GM21737 (cell line): ENCODE measurements around the gene MXRA8.
"Not testable (repeated sequence)": the region's sequence is repeated elsewhere in the genome, so short reads cannot be mapped to it uniquely, and the experiment has no call there.

Experiments
- ATAC-seq: cut with Tn5 transposase; IDR thresholded peaks from one replicate; pipeline ENCODE4 v1.9.1; 2021; ENCODE audit warnings: mild to moderate bottlenecking, moderate library complexity; ENCODE audit not compliant: unreplicated experiment

Gene MXRA8

GRCh38 chr1:1324084-1324523 is 34.3 kb downstream of the MXRA8 start:
- peak; percentile 7 for ATAC-seq

- no peak for ATAC-seq
Observed at GRCh38 chr1:1322952-1323351, 35.4 kb downstream of the MXRA8 start.

DNA sequence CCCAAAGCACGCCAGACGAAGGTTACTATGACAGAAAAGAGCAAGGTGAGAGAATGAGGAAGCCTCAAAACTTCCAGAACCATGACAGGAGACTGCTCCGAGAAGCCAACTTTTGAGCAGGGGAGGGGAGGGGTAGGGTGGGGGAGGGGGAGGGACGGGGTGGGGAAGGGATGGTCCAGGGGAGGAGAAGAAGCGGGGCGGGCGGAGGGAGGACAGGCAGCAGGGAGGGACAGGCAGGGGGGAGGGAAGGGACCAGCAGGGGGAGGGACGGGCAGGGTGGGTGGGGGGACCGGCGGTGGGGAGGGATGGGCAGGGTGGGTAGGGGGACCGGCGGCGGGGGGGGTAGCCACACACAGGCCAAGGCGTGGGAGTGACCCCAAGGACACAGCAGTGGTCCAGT is 35.9 kb downstream of the MXRA8 start:
- no peak for ATAC-seq

DNA sequence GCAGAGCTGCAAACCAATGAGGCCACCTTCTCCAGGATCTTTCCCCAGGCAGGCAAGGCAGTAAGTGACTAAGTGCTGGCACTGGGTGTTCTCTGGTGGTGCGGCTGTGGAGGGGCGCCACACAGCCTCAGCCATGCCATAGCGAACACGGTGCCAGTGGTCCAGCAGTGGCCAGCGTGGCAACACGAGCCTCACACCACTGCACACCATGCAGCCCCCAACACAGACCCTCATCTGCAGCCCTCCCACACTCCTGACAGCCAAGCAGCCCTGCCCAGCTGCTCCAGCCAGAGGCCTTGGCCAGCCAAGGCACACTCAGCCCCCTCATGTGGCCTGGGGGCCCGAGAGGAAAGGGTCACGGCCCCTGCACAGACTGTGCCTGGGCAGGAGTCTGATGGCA is 36.9 kb downstream of the MXRA8 start:
- no peak for ATAC-seq

- ATAC-seq: no peak
Observed at GRCh38 chr1:1320666-1321448, 37.5 kb downstream of the MXRA8 start.

DNA sequence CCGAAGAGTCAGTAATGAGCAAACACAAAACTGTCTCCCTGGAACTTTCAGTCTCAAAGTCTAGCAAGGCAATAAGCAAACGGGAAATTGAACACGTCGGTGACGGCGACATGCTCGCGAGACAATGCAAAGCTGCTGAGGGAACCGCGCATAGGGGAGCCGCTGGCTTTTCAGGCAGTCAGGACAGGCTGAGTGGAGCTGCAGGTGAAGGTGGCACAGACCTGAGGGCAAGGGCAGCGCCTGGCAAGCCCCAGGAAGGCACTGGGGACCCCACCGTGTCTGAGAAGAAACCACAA is 38.8 kb downstream of the MXRA8 start:
- no peak for ATAC-seq

- ATAC-seq: no peak
Observed at GRCh38 chr1:1318777-1319645, 39.3 kb downstream of the MXRA8 start.

GRCh38 chr1:1318131-1318652 is 40.2 kb downstream of the MXRA8 start:
- no peak for ATAC-seq

DNA sequence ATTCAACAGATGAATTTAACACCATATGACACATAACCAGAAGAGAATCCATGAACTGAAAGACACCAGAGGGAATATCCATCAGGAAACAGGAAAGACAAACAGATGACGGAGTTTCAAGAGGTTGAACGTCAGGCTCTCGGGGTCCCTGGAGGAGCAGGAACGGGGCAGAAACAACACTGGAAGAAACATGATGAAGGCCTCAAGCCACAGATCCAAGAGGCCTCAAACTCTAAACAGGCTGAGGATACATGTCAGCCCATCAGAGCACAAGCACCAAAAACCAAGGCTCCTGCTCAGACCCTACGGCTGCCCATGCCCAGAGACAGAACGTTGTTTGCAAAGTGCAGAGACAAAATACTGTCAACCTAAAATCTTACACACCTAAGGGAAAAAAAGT is 40.9 kb downstream of the MXRA8 start:
- no peak for ATAC-seq

- ATAC-seq: not testable (repeated sequence)
Observed at GRCh38 chr1:1316199-1316598, 42.2 kb downstream of the MXRA8 start.

GRCh38 chr1:1315435-1315954 is 42.9 kb downstream of the MXRA8 start:
- ATAC-seq: no peak

GRCh38 chr1:1314678-1315335 is 43.5 kb downstream of the MXRA8 start:
- no peak for ATAC-seq

DNA sequence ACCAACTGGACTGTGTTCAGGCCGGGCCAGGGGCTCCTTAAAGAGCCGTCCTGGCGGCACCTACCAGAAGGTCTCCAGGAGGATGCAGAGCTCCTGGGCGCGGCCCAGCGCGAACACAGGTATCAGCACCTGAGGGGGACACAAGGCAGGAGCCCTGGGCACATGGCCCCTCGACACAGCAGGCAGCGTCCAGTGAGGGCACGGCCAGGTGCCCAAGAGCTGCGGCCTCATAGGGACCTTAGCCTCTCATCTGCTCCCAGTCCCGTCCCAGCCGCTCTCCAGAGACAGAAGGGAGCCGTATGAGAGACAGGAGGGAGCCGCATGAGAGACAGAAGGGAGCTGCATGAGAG is 44.1 kb downstream of the MXRA8 start:
- no peak for ATAC-seq

GRCh38 chr1:1313500-1314236 is 44.7 kb downstream of the MXRA8 start:
- no peak for ATAC-seq

- ATAC-seq: no peak
Observed at GRCh38 chr1:1312450-1313314, 45.7 kb downstream of the MXRA8 start.

DNA sequence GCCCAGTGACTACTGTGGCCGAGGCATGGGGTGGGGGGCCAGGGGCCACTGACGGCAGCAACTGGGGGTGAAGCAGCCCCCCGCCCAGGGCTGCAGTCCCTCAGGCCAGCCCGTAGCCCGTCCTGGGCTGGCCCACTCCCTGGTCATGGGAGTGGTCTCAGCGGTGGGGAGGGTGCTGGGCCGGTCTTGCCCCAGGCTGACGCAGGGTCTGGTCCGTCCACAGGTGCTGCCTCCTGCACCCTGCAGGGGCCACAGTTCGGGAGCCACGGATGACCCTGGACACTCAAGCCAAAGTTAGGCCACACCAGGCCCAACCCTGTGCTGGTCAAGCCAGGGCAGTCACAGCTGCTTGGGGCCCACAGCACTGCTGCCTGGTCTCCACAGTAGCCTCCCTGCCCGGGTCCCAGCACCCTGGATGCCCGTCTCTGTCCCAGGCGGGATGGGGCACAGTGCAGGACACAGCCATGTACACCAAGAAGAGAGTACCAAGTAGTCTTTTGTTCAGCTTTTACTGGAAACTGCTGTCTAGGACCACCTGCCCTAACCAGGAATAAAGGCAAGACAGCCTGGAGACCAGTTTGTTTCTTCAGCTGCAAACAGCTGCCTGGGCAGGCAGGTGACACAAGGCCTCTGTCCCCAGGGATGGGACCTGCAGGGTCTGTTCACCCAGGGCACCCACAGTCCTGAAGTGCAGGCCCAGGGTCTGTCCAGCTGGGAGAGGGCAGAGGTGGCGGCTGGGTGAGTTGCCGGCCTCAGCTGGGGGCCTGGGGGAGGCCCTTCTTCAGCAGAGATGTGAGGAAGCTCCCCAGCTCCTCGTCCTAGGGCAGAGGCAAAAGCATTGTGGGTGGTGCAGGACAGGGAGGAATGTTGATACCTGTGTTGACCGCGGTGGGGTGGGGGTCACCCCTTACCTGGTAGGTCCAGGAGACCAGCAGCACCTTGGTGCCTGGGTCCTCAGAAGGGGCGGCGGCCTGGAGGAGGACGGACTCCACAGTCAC is 46.9 kb downstream of the MXRA8 start:
- no peak for ATAC-seq

GRCh38 chr1:1310476-1311053 is 47.8 kb downstream of the MXRA8 start:
- no peak for ATAC-seq

- no peak for ATAC-seq
Observed at GRCh38 chr1:1310109-1310385, 48.3 kb downstream of the MXRA8 start.
